ENCODE data around the gene KCNH2. TPM values are rescaled to one million over a fixed set of nuclear protein-coding genes. Genes with fewer than 3 reads are reported as not detected.
"Not testable (repeated sequence)": the region's sequence is repeated elsewhere in the genome, so short reads cannot be mapped to it uniquely, and the experiment has no call there.

KCNH2 gene
- total RNA-seq, 2 donors from 2014 or later = 2.2 to 5.6 TPM

DNA sequence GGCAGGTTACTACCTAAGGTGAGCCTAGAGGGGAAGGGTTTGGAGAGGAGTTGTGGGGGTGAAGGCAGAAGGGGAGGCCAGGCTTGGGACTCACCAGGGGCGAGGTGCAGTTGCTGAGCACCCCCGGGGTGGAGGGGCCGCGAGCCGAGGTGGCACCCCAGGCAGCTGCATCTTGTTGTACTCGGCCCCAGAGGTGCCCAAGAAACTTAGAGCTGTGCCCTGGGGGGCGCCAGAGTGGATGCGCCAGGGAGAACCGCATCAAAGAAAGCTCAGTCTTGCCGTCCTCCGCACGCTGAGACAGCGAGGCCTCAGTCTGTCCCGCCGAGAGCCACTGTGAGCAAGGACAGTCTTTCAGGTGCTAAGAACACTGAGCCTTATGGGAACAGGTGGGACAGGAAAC lies 38.8 kb upstream of the KCNH2 start:
- H3K4me3 Mint-ChIP-seq = peak overlapping the region; percentile 94
- DNase-seq (no peak), ATAC-seq (no peak)
- peaks cover 3% of the 10 kb centered on the region for H3K36me3 Mint-ChIP-seq (ENCODE audit: low read depth)
- H3K27me3 Mint-ChIP-seq = peaks cover 9% of the 10 kb centered on the region
- peaks cover 50% of the 10 kb centered on the region for H3K4me1 Mint-ChIP-seq
- peak overlapping the region; percentile 98 for H3K27ac Mint-ChIP-seq
- no peaks in the 10 kb centered on the region for H3K9me3 ChIP-seq (ENCODE audit: control insufficient read depth, low read length, poor library complexity, severe bottlenecking)

DNA sequence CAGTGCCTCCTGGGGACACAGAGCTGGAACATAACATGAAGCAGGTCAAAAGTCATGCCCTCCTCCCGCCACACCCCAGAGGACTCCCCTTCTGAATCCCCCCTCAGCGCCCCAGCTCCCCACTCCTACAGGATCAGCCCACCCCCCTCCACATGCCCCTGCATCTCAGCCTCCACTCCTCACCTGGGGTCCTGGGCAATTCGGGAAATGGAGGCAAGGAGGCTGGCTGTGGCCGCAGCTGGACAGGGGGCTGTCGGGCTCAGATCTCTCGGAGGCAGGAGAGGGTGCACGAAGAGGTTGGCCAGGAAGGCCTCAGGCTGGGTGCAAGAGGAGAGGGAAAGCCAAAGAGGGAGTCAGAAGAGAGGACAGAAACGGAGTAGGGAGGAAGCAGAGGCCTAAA lies 38.4 kb upstream of the KCNH2 start:
- DNase-seq (no peak), ATAC-seq (no peak)
- Mint-ChIP-seq H3K36me3 (ENCODE audit: low read depth) (peaks cover 3% of the 10 kb centered on the region), H3K27me3 (peaks cover 9% of the 10 kb centered on the region), H3K27ac (peak overlapping the region; percentile 98), H3K4me1 (peaks cover 54% of the 10 kb centered on the region), H3K4me3 (peak overlapping the region; percentile 49)
- H3K9me3 ChIP-seq (ENCODE audit: control insufficient read depth, low read length, poor library complexity, severe bottlenecking) = no peaks in the 10 kb centered on the region

DNA sequence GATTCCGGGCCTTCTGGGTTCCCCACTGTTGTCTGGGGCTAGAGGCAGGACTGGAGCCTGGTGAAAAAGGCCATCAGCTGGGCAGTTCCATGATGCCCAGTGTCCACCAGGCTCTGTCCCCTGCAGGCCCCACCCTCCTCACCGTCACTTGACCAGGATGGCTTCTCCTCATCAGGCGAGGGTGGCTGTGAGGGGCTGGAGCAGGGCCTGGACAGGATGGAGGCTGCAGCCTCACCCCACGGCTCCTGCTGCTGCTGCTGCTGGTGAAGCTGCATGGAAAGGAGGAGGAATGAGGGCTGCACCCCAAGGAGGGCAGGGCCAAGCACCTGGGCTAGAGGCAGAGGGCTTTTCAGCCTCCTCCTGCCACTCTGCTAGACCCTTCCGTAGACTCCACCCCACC lies 37.8 kb upstream of the KCNH2 start:
- H3K4me1 Mint-ChIP-seq = peaks cover 57% of the 10 kb centered on the region
- no peak for ATAC-seq
- H3K27me3 Mint-ChIP-seq = peaks cover 9% of the 10 kb centered on the region
- no peaks in the 10 kb centered on the region for H3K9me3 ChIP-seq (ENCODE audit: control insufficient read depth, low read length, poor library complexity, severe bottlenecking)
- H3K27ac Mint-ChIP-seq = peak overlapping the region; percentile 98
- DNase-seq = no peak
- H3K36me3 Mint-ChIP-seq (ENCODE audit: low read depth) = peaks cover 3% of the 10 kb centered on the region
- H3K4me3 Mint-ChIP-seq = peak overlapping the region; percentile 94

DNA sequence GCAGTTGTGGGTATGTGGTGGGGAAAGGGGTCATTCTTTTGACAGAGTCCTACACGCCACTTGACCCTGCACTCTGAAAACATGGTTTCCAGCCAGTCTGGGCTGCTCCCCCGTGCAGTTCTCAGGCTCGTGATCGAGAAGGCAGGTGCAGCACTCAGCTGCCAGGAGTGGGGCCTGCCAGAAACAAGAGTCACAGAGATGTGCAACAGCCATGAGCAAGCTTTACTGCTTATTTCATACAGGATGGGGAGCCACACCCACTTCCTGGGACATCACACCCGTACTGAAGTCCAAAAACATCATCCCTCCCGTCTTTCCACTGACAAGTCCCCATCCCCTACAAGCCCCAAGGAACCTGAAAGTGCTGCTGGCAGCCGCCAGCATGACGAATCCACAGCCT lies 36.8 kb upstream of the KCNH2 start:
- peaks cover 9% of the 10 kb centered on the region for H3K27me3 Mint-ChIP-seq
- DNase-seq = no peak
- no peaks in the 10 kb centered on the region for H3K9me3 ChIP-seq (ENCODE audit: control insufficient read depth, low read length, poor library complexity, severe bottlenecking)
- no peak for ATAC-seq
- H3K4me1 Mint-ChIP-seq = peaks cover 67% of the 10 kb centered on the region
- peaks cover 3% of the 10 kb centered on the region for H3K36me3 Mint-ChIP-seq (ENCODE audit: low read depth)
- H3K4me3 Mint-ChIP-seq = peak overlapping the region; percentile 94
- H3K27ac Mint-ChIP-seq = peak overlapping the region; percentile 98

DNA sequence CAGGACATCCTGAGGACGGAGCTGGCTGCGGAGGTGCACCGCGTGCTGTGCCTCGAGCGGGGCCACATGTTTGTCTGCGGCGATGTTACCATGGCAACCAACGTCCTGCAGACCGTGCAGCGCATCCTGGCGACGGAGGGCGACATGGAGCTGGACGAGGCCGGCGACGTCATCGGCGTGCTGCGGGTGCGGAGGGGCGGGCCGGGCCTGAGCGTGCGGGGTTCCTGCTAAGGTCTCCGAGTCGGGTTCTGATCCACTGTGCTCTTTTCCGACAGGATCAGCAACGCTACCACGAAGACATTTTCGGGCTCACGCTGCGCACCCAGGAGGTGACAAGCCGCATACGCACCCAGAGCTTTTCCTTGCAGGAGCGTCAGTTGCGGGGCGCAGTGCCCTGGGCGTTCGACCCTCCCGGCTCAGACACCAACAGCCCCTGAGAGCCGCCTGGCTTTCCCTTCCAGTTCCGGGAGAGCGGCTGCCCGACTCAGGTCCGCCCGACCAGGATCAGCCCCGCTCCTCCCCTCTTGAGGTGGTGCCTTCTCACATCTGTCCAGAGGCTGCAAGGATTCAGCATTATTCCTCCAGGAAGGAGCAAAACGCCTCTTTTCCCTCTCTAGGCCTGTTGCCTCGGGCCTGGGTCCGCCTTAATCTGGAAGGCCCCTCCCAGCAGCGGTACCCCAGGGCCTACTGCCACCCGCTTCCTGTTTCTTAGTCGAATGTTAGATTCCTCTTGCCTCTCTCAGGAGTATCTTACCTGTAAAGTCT lies 35.8 kb upstream of the KCNH2 start:
- H3K4me1 Mint-ChIP-seq = peaks cover 66% of the 10 kb centered on the region
- H3K36me3 Mint-ChIP-seq (ENCODE audit: low read depth) = peaks cover 3% of the 10 kb centered on the region
- peak; percentile 73 for ATAC-seq

DNA sequence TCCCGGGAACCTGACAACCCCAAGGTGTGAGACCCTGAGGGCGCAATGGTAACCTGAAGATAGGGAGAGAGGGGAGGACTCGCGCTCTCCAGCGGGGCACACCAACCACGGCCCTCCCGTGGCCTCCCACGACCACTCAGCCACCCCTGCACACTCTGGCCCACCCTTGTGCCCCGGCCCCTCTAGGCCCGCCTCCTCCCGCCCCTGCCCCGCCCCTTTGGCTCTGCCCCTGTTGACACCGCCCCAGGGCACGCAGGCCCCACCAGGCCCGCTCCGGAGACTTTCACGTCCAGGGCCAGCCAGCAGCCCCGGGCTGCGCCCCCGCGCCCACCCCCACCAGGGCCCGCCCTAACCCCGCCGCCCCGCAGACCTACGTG lies 35.2 kb upstream of the KCNH2 start:
- no peak for DNase-seq
- Mint-ChIP-seq H3K36me3 (ENCODE audit: low read depth) (peaks cover 3% of the 10 kb centered on the region), H3K27me3 (peaks cover 2% of the 10 kb centered on the region), H3K4me3 (peak overlapping the region; percentile 94), H3K27ac (peak overlapping the region; percentile 98), H3K4me1 (peaks cover 65% of the 10 kb centered on the region)
- ATAC-seq = no peak
- no peaks in the 10 kb centered on the region for H3K9me3 ChIP-seq (ENCODE audit: control insufficient read depth, low read length, poor library complexity, severe bottlenecking)

More for the DNA sequence above, 35.8 kb upstream of the KCNH2 start:
- H3K4me3 Mint-ChIP-seq = peak overlapping the region; percentile 94
- H3K27ac Mint-ChIP-seq = peak overlapping the region; percentile 98
- DNase-seq = peak; percentile 89 to 93 (median 89)
- H3K9me3 ChIP-seq (ENCODE audit: control insufficient read depth, low read length, poor library complexity, severe bottlenecking) = no peaks in the 10 kb centered on the region
- H3K27me3 Mint-ChIP-seq = peaks cover 4% of the 10 kb centered on the region

DNA sequence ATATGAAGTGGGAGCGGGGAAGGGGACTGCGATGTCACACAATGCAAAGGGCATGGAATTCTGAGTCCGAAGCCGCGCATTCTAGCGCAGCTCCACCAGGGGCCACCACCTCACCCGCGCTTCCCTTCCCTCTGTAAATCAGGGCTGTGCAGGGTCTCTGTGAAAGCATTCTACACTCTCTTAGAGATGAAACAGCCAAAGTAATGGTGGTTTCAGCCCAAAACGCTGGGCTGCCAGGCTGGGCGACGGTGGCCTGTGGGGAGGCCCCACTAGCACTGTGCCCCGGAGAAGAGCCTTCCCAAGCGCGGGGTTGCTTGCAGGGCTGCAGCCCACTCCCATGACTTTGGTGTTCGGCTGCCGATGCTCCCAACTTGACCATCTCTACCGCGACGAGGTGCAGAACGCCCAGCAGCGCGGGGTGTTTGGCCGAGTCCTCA lies 34.8 kb upstream of the KCNH2 start:
- ATAC-seq (no peak), DNase-seq (no peak)
- H3K27me3 Mint-ChIP-seq = no peaks in the 10 kb centered on the region
- peak overlapping the region; percentile 98 for H3K27ac Mint-ChIP-seq
- H3K4me3 Mint-ChIP-seq = peak overlapping the region; percentile 78
- H3K4me1 Mint-ChIP-seq = peaks cover 65% of the 10 kb centered on the region
- H3K36me3 Mint-ChIP-seq (ENCODE audit: low read depth) = peaks cover 3% of the 10 kb centered on the region
- no peaks in the 10 kb centered on the region for H3K9me3 ChIP-seq (ENCODE audit: control insufficient read depth, low read length, poor library complexity, severe bottlenecking)

DNA sequence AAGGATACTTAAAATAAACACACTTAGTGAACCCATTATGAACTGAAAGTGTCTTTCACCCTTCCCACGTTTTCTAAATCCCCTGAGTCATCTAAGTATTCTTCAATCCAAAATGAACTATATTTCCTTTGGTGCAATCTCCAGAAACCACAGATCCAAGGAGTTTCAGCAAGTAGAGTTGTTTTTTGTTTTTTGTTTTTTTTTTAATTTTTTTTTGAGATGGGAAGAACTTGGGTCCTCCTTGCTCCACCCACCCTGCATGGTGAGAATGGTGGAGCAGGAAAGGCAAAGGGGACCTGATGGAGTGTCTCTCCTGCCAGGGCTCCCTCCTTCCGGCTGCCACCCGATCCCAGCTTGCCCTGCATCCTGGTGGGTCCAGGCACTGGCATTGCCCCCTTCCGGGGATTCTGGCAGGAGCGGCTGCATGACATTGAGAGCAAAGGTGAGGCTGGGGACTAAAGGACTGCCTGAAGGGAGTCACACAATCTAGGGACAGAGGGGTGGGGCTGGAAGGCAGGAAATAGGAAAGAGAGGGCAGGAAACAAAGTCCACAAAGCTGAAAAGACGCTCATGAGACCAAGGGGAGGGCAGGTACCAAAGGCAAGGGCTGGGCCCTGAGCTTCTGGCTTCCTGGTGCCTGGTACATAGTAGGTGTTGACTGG lies 34.0 kb upstream of the KCNH2 start:
- peak overlapping the region; percentile 78 for H3K4me3 Mint-ChIP-seq
- DNase-seq (no peak), ATAC-seq (no peak)
- H3K36me3 Mint-ChIP-seq (ENCODE audit: low read depth) = peaks cover 3% of the 10 kb centered on the region
- peak overlapping the region; percentile 98 for H3K27ac Mint-ChIP-seq
- peaks cover 65% of the 10 kb centered on the region for H3K4me1 Mint-ChIP-seq
- H3K27me3 Mint-ChIP-seq = no peaks in the 10 kb centered on the region
- no peaks in the 10 kb centered on the region for H3K9me3 ChIP-seq (ENCODE audit: control insufficient read depth, low read length, poor library complexity, severe bottlenecking)

DNA sequence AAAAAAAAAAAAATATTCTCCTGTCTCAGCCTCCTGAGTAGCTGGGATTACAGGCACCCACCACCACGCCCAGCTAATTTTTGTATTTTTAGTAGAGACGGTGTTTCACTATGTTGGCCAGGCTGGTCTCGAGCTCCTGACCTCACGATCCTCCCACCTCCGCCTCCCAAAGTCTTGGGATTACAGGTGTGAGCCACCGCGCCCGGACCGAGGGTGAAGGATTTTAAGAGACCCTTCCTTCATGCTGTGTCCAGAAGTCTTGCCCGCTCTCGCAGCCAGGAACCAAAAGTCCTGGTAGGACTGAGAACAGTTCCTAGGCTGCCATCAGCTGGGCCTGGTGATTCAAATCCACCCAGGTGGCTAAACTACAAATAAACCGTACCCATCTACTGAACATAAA lies 33.5 kb upstream of the KCNH2 start:
- not testable (repeated sequence) for ATAC-seq; DNase-seq; H3K27me3 Mint-ChIP-seq; H3K9me3 ChIP-seq (ENCODE audit: control insufficient read depth, low read length, poor library complexity, severe bottlenecking); H3K36me3 Mint-ChIP-seq (ENCODE audit: low read depth)
- peak overlapping the region; percentile 41 for H3K4me3 Mint-ChIP-seq
- H3K4me1 Mint-ChIP-seq = peaks cover 64% of the 10 kb centered on the region
- H3K27ac Mint-ChIP-seq = peak overlapping the region; percentile 98

DNA sequence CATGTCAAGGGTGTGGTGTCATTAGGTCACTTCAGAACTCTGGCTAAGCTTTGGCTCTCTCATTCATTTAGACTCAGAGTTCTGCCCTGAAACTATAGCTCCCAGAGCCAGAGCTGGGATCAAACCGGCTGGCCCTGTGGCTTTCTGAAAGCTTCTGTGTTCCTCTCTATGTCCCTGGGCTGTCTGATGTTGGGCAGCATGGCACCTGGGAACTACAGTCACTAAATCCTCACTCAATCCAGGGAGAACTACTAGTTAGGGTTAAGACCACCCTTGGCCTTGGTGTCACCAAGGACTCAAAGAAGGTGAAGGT lies 32.9 kb upstream of the KCNH2 start:
- no peaks in the 10 kb centered on the region for H3K9me3 ChIP-seq (ENCODE audit: control insufficient read depth, low read length, poor library complexity, severe bottlenecking)
- DNase-seq = no peak
- H3K36me3 Mint-ChIP-seq (ENCODE audit: low read depth) = peaks cover 3% of the 10 kb centered on the region
- no peak for ATAC-seq
- peaks cover 63% of the 10 kb centered on the region for H3K4me1 Mint-ChIP-seq
- H3K4me3 Mint-ChIP-seq = peak overlapping the region; percentile 74
- H3K27me3 Mint-ChIP-seq = no peaks in the 10 kb centered on the region
- peak overlapping the region; percentile 98 for H3K27ac Mint-ChIP-seq

DNA sequence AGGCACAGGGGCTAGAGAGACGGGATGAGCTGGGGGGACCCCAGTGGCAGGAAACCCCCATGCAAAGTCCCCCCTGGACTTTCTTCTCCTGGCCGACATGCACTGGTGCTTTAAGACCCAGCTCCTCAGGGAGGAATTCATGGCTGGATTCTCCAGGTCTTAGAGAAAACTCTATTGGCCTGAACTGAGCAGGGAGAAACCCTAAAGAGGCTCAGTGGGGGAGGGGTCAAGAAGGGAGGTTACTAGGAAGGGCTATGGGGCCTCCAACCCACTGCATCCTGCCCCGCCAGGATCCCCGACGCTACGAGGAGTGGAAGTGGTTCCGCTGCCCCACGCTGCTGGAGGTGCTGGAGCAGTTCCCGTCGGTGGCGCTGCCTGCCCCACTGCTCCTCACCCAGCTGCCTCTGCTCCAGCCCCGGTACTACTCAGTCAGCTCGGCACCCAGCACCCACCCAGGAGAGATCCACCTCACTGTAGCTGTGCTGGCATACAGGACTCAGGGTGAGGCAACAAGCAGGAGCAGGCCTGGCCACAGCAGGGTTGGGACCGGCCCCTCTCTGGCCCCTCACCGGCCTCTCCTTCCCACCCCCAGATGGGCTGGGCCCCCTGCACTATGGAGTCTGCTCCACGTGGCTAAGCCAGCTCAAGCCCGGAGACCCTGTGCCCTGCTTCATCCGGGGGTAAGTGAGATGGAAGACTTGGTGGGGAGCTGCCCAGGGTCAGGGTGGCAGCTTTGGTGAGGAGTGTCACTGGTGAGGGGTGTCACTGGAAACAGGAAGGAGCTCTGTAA lies 32.4 kb upstream of the KCNH2 start:
- Mint-ChIP-seq H3K4me1 (peaks cover 62% of the 10 kb centered on the region), H3K27ac (peak overlapping the region; percentile 98), H3K36me3 (ENCODE audit: low read depth) (peaks cover 1% of the 10 kb centered on the region), H3K4me3 (peak overlapping the region; percentile 74), H3K27me3 (no peaks in the 10 kb centered on the region)
- peak in 2 of 3 donors; percentile 39 to 40 for DNase-seq
- peak; percentile 6 for ATAC-seq
- no peaks in the 10 kb centered on the region for H3K9me3 ChIP-seq (ENCODE audit: control insufficient read depth, low read length, poor library complexity, severe bottlenecking)

DNA sequence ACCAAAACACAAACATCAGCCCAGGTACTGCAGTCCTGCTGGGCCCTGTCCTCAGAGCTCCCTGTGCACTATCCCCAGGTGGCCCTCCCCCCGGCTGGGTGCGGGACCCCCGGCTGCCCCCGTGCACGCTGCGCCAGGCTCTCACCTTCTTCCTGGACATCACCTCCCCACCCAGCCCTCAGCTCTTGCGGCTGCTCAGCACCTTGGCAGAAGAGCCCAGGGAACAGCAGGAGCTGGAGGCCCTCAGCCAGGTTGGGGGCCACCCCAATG lies 31.9 kb upstream of the KCNH2 start:
- H3K36me3 Mint-ChIP-seq (ENCODE audit: low read depth) = no peaks in the 10 kb centered on the region
- H3K4me3 Mint-ChIP-seq = peak overlapping the region; percentile 74
- ATAC-seq (no peak), DNase-seq (no peak)
- no peaks in the 10 kb centered on the region for H3K9me3 ChIP-seq (ENCODE audit: control insufficient read depth, low read length, poor library complexity, severe bottlenecking)
- H3K27me3 Mint-ChIP-seq = no peaks in the 10 kb centered on the region
- peaks cover 59% of the 10 kb centered on the region for H3K4me1 Mint-ChIP-seq
- peak overlapping the region; percentile 98 for H3K27ac Mint-ChIP-seq

DNA sequence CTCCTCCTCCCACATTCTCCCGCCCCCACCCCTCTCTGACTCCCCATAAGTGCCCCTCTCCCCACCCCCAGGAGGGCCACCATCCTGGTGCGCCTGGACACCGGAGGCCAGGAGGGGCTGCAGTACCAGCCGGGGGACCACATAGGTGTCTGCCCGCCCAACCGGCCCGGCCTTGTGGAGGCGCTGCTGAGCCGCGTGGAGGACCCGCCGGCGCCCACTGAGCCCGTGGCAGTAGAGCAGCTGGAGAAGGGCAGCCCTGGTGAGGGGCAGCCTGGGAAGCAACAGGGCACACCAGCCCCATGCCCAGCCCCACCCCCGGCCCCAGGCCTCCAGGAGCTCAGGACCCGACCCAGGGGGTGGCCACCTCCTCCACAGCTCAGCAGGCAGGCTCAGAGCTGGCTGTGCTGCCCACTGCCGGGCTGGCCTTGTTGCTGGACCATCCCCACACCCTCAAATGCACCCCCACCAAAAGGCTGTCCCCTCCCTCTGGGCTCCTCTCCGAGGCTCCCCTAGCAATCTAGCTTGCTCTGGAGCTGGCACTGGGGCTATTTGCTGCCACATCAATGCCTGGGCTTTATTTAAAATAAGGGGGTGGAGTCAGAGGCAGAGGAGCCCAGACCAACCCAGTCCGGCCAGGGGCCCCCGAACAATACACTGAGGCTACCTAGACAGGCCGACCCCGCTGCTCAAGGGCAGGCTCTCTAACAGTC lies 31.4 kb upstream of the KCNH2 start:
- H3K4me1 Mint-ChIP-seq = peaks cover 55% of the 10 kb centered on the region
- H3K27ac Mint-ChIP-seq = peak overlapping the region; percentile 98
- no peak for ATAC-seq
- no peaks in the 10 kb centered on the region for H3K36me3 Mint-ChIP-seq (ENCODE audit: low read depth)
- peak overlapping the region; percentile 86 for H3K4me3 Mint-ChIP-seq
- no peaks in the 10 kb centered on the region for H3K27me3 Mint-ChIP-seq
- no peaks in the 10 kb centered on the region for H3K9me3 ChIP-seq (ENCODE audit: control insufficient read depth, low read length, poor library complexity, severe bottlenecking)
- no peak for DNase-seq
